Measurements from ENCODE around the gene PTCH2.

- TF ChIP-seq STAT6 (CRISPR knock-in tag; IDR thresholded peaks at IDR 0.05; ENCODE audit: borderline replicate concordance) (no peak), ZNF138 (CRISPR knock-in tag; IDR thresholded peaks at IDR 0.05; ENCODE audit: low read depth) (no peak), CTCF (CRISPR knock-in tag; IDR thresholded peaks at IDR 0.05) (no peak), ZNF143 (CRISPR knock-in tag; IDR thresholded peaks at IDR 0.05) (no peak), RNF2 (conservative IDR thresholded peaks at IDR 0.05; ENCODE audit: low read depth) (no peak), MAFK (conservative IDR thresholded peaks at IDR 0.05 in 1 of 2, IDR thresholded peaks at IDR 0.05 in 1 of 2; ENCODE audit: low read length in 2 of 2) (no peak), YY1 (IDR thresholded peaks at IDR 0.05; ENCODE audit: insufficient read depth, insufficient replicate concordance, low read depth, low read length) (no peak)
- TF ChIP-seq, protein P1, sequence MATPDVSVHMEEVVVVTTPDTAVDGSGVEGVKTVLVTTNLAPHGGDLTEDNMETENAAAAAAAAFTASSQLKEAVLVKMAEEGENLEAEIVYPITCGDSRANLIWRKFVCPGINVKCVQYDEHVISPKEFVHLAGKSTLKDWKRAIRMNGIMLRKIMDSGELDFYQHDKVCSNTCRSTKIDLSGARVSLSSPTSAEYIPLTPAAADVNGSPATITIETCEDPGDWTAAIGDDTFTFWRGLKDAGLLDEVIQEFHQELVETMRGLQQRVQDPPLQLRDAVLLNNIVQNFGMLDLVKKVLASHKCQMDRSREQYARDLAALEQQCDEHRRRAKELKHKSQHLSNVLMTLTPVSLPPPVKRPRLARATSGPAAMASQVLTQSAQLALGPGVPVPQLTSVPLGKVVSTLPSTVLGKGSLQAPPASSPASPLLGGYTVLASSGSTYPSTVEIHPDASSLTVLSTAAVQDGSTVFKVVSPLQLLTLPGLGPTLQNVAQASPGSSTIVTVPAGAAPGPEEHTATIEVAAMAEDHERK (CRISPR knock-in tag; IDR thresholded peaks at IDR 0.05; ENCODE audit: low read depth) = no peak
Measured at GRCh38 chr1:44822981-44823451, 20.0 kb downstream of the PTCH2 start.

All from HepG2 (cell line).